GM21360 (cell line): Measurements from ENCODE around the gene ADCK2.
"Not testable (repeated sequence)": the region's sequence is repeated elsewhere in the genome, so short reads cannot be mapped to it uniquely, and the experiment has no call there.

Source experiments
- ATAC-seq: cut with Tn5 transposase; IDR thresholded peaks from one replicate; pipeline ENCODE4 v1.9.1; 2021; ENCODE audit warnings: mild to moderate bottlenecking, moderate library complexity; ENCODE audit not compliant: unreplicated experiment

ADCK2 gene

GRCh38 chr7:140691376-140692045, 18.8 kb downstream of the ADCK2 start:
- ATAC-seq: no peak

- ATAC-seq: not testable (repeated sequence)
Observed at GRCh38 chr7:140693849-140694248, 21.1 kb downstream of the ADCK2 start.

GRCh38 chr7:140694592-140694991, 21.8 kb downstream of the ADCK2 start:
- ATAC-seq: no peak

- ATAC-seq: no peak
Observed at GRCh38 chr7:140695381-140695780, 22.6 kb downstream of the ADCK2 start.

GRCh38 chr7:140696024-140696679, 23.4 kb downstream of the ADCK2 start:
- ATAC-seq: peak; percentile 89

GRCh38 chr7:140696680-140697446, 24.1 kb downstream of the ADCK2 start, which contains the start of gene NDUFB2:
NDUFB2 (plus strand) TSS chr7:140696708; CDS start chr7:140696745, 37 bp downstream.
- peak; percentile 80 for ATAC-seq

GRCh38 chr7:140697447-140698143, 24.9 kb downstream of the ADCK2 start:
- ATAC-seq: no peak

GRCh38 chr7:140698477-140698876, 25.7 kb downstream of the ADCK2 start:
- no peak for ATAC-seq

- ATAC-seq: no peak
Observed at GRCh38 chr7:140702774-140703173, 30.0 kb downstream of the ADCK2 start.

- ATAC-seq: no peak
Observed at GRCh38 chr7:140704205-140704604, 31.5 kb downstream of the ADCK2 start.

GRCh38 chr7:140707132-140707531, 34.4 kb downstream of the ADCK2 start:
- no peak for ATAC-seq

GRCh38 chr7:140708764-140709163, 36.0 kb downstream of the ADCK2 start:
- not testable (repeated sequence) for ATAC-seq

- ATAC-seq: not testable (repeated sequence)
Observed at GRCh38 chr7:140712392-140712791, 39.6 kb downstream of the ADCK2 start.

GRCh38 chr7:140714331-140715040, 41.7 kb downstream of the ADCK2 start:
- no peak for ATAC-seq

- ATAC-seq: no peak
Observed at GRCh38 chr7:140719721-140720120, 47.0 kb downstream of the ADCK2 start.

GRCh38 chr7:140722254-140722653, 49.5 kb downstream of the ADCK2 start:
- no peak for ATAC-seq

- no peak for ATAC-seq
Observed at GRCh38 chr7:140723006-140723405, 50.3 kb downstream of the ADCK2 start.

GRCh38 chr7:140723574-140723973, 50.8 kb downstream of the ADCK2 start:
- no peak for ATAC-seq

- ATAC-seq: no peak
Observed at GRCh38 chr7:140724706-140725105, 52.0 kb downstream of the ADCK2 start.

- no peak for ATAC-seq
Observed at GRCh38 chr7:140726281-140726680, 53.5 kb downstream of the ADCK2 start.
